GM10266 (cell line): Measurements from ENCODE around the gene C1orf198.

ENCODE experiments used
- DNase-seq: peaks from one replicate; pipeline ENCODE4 v3.0.0; 2012; ENCODE audit errors: extremely low spot score
- TF ChIP-seq, protein P1 (sequence below): IDR thresholded peaks from 2 replicates; pipeline ENCODE4 v1.5.1; 2012; ENCODE audit warnings: mild to moderate bottlenecking, low read depth; ENCODE audit not compliant: control insufficient read depth, insufficient read depth; ENCODE audit errors: missing control alignments

Gene C1orf198

DNA sequence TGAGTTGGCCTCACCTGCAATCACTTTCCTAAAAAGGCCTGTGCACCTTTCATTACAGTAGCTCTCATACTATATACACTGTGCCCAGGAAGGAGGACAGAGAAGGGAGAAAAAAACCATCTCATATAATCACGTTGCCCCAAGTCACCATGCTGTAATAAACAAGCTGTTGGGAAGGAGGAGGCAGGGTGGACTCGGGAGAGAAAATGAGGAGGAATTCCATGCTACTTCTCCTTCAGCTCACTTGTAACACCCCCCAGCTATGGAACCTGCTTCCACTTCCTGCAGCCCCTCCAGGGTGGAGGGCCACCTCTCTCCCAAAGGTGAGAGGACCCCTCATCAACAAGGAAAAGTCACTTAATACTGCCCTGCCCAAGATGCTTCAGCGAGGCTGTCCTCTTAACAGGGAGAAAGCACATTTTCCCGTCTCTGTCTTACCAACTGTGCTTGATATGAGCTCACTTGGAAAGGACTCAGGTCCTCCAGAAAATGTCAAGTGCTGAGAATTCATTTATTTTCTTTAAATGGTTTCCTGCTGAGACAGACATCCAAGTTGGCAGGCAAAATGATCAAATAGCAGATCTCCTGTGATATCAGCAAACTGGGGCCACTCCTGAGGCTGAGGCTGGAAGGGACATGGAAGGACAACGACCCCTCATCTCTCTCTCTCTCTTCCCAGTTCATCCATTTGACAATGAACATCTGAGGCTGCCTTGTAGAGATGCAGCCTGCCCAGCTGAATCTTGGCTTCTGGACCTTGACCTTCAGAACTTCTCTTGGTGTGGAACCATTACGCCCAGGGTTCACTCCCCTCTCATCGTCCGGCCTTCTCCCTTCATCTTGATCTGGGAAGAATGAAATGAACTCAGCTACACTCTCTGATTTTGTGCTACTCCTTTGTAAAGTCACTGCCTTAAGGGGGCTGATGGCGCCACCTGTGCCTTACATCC, 67.2 kb downstream of the C1orf198 start:
- DNase-seq = no peak
- TF ChIP-seq, protein P1, sequence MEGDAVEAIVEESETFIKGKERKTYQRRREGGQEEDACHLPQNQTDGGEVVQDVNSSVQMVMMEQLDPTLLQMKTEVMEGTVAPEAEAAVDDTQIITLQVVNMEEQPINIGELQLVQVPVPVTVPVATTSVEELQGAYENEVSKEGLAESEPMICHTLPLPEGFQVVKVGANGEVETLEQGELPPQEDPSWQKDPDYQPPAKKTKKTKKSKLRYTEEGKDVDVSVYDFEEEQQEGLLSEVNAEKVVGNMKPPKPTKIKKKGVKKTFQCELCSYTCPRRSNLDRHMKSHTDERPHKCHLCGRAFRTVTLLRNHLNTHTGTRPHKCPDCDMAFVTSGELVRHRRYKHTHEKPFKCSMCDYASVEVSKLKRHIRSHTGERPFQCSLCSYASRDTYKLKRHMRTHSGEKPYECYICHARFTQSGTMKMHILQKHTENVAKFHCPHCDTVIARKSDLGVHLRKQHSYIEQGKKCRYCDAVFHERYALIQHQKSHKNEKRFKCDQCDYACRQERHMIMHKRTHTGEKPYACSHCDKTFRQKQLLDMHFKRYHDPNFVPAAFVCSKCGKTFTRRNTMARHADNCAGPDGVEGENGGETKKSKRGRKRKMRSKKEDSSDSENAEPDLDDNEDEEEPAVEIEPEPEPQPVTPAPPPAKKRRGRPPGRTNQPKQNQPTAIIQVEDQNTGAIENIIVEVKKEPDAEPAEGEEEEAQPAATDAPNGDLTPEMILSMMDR = no peak

DNA sequence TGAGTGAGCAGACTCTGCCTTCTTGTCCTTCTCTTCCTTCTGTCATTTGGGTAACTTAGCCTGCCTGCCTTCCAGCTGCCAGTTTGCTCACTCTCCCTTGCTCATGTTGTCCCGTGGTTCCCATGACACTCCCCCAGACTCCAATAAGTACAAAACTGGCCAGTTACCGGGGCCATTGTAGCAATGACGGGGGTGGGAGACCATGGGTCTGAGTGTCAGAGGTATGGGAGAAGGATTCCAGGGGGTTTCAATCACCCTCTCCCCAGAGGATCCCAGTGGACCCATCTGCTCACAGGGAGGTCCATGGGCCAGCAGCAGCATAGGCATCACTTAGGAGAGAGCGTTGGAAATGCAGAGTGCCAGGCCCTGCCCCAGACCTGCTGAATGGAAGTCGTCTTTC, 69.8 kb downstream of the C1orf198 start:
- DNase-seq = no peak
- TF ChIP-seq, protein P1 = no peak

DNA sequence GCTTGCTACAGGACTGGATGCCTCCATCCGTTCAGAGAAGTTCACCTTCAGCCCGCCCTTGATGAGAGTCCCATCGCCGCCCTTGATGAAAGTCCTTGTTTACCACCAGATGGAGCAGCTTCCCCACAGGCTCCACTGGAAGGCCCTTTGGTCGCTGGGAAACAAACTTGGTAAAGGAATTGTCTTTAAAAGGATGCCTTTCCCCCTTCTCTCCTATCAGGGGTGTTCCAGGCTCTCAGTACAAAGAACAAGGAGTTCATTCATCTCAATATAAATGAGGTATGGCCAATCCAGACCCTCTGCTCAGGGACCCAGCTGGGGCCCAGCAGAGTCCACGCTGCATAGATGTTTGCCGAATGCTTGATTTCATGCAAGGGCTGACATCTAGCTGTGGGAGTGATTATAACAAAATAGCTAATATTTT, 70.4 kb downstream of the C1orf198 start:
- DNase-seq = no peak
- TF ChIP-seq, protein P1 = peak; percentile 18

DNA sequence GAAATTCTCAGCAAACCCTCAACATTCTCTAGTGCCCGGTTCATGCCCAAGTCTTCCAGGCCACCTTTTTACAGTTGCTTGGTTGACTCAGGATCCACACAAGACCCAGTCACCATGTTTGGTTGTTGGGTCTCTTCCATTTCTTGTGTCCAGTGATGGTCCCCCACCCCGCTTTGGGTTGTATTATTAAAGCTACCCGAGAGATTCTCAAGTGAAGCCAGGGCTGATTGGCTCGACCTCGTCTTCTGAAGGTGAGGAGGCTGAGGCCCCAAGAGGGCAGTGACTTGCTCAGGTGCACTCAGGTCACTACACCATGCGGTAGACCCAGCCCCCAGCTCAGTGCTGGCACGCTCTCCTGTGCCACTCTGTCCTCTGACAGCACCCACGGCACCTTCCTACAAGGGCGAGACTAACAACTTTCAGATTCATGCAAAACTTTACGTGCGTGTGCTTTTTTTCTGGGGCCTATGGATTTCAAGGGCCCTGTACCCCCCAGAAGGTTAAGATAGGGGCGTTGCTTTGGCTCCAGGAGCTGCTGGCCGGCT, 70.9 kb downstream of the C1orf198 start:
- TF ChIP-seq, protein P1 = no peak

DNA sequence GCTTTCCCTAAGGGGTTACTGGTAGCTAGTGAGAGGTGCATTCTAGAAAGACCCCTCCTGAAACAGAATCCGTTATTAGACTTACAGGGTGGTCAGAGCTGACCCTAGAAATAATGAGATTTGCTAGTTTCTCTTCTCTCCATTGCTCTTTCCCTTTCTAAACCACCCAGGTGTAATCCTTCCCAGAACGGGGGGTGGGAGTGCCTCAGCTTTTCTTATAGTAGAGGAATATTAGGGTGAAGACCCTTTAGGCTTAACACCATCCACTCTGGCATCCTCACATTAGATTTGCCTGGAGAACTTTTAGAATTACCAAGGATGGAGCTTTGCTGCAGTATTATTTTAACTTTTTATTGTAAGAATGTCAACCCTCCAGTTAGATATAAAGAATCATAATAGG, 71.7 kb downstream of the C1orf198 start:
- DNase-seq = no peak

More for the DNA sequence above, 70.9 kb downstream of the C1orf198 start:
- no peak for DNase-seq

DNA sequence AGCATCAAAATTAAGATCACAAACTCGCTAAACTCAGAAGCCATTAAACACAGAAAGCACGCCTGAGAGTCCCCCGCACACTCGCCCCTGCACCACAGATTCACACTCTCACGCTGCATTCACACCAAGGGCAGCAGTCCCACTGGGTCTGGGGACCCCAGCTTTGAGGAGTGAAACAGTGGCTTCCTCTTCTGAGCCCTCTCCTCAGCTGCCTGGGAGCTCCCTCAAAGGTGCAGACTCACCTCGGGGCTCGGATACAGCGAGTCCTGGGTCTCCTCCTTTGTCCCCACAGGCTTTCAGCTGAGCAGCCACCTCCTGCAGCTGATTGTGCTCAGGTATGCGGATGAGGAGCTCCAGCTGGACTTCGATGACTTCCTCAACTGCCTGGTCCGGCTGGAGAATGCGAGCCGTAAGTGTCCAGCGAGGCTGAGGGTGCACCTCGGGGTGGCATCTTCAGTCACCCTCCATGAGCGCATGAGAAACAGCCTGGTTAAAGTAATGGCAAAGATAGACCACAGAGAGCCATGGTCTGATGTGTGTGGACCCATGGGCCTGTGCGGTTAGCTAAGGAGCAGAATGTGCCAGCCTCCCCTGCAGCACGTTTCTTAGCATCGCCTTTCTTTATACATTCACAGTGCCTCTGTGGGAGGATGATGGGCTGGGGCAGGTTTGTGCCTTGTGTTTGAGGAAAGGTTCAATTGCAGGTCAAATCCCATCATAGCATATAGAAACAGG, 73.3 kb downstream of the C1orf198 start:
- TF ChIP-seq, protein P1 = no peak

More for the DNA sequence above, 71.7 kb downstream of the C1orf198 start:
- TF ChIP-seq, protein P1 = no peak

More for the DNA sequence above, 73.3 kb downstream of the C1orf198 start:
- DNase-seq = no peak
